ENCODE data around the gene DGKB. TPM values are rescaled to one million over a fixed set of nuclear protein-coding genes. Genes with fewer than 3 reads are reported as not detected.

DGKB gene
- total RNA-seq, 1 experiment from 2014 or later, result not detected

GRCh38 chr7:14766747-14767146 lies 135.8 kb downstream of the DGKB start:
- H3K9me3 ChIP-seq (ENCODE audit: control insufficient read depth, insufficient read depth, low read depth, low read length), result no peaks in the 10 kb centered on the region
- ChIA-PET POLR2A (no interaction called here), CTCF (no interaction called here)
- BruUV-seq (replicated peaks), result no TSS peak
- in situ Hi-C loops (cut with HindIII; ENCODE audit: low pct_unique_long_range_greater_than_20kb, low sequenced_read_pairs), result no loop called here
- DNase-seq (ENCODE audit: low read depth, low spot score) (no peak), ATAC-seq (no peak)
- H3K4me3 ChIP-seq (ENCODE audit: low read depth in 2 of 2, low read length in 2 of 2), result no peak overlapping the region
- intact Hi-C loops (cut with micrococcal nuclease; ENCODE audit: unreplicated experiment), result no loop called here
- no peaks in the 10 kb centered on the region for H3K36me3 ChIP-seq (ENCODE audit: control insufficient read depth, insufficient read depth, low read length)
- H3K4me1 ChIP-seq (ENCODE audit: control insufficient read depth, insufficient read depth, low read length), result no peaks in the 10 kb centered on the region
- H3K27me3 ChIP-seq (ENCODE audit: control insufficient read depth, insufficient read depth, low read length), result no peaks in the 10 kb centered on the region
- TF ChIP-seq SIN3A (IDR thresholded peaks at IDR 0.05; ENCODE audit: borderline replicate concordance, insufficient read depth, low read depth, low read length) (no peak), TCF7L2 (IDR thresholded peaks at IDR 0.05; ENCODE audit: low read depth, low read length) (no peak), POLR2AphosphoS5 (IDR thresholded peaks at IDR 0.05; ENCODE audit: low read depth, low read length) (no peak), CTCF (IDR thresholded peaks at IDR 0.05) (no peak)
- TF ChIP-seq, protein P1, sequence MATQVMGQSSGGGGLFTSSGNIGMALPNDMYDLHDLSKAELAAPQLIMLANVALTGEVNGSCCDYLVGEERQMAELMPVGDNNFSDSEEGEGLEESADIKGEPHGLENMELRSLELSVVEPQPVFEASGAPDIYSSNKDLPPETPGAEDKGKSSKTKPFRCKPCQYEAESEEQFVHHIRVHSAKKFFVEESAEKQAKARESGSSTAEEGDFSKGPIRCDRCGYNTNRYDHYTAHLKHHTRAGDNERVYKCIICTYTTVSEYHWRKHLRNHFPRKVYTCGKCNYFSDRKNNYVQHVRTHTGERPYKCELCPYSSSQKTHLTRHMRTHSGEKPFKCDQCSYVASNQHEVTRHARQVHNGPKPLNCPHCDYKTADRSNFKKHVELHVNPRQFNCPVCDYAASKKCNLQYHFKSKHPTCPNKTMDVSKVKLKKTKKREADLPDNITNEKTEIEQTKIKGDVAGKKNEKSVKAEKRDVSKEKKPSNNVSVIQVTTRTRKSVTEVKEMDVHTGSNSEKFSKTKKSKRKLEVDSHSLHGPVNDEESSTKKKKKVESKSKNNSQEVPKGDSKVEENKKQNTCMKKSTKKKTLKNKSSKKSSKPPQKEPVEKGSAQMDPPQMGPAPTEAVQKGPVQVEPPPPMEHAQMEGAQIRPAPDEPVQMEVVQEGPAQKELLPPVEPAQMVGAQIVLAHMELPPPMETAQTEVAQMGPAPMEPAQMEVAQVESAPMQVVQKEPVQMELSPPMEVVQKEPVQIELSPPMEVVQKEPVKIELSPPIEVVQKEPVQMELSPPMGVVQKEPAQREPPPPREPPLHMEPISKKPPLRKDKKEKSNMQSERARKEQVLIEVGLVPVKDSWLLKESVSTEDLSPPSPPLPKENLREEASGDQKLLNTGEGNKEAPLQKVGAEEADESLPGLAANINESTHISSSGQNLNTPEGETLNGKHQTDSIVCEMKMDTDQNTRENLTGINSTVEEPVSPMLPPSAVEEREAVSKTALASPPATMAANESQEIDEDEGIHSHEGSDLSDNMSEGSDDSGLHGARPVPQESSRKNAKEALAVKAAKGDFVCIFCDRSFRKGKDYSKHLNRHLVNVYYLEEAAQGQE (IDR thresholded peaks at IDR 0.05; ENCODE audit: insufficient read depth in 1 of 2, low read depth in 2 of 2, low read length in 1 of 2), result no peak
- H3K27ac ChIP-seq (ENCODE audit: low read length), result no peak overlapping the region

DNA sequence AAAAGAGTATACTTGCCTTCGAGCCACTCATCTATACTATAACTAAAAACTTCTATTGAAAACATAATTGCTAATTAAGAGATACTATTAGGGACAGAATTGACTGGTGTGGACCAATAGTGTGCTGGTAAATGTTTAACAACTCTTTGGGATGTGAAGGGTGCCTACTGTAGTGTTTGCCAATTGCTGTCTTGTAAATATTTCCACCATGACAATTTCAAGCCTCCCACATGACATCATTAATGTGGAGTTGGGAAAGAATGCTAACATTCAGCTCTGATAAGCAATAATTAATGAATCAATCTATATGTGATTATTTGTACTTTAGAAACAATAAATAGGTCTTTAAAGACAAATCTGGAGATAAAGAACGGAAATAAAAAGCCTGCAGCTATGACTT lies 136.8 kb downstream of the DGKB start:
- intact Hi-C loops (cut with micrococcal nuclease; ENCODE audit: unreplicated experiment) (no loop called here), in situ Hi-C loops (cut with HindIII; ENCODE audit: low pct_unique_long_range_greater_than_20kb, low sequenced_read_pairs) (no loop called here)
- Histone ChIP-seq H3K27ac (ENCODE audit: low read length) (no peak overlapping the region), H3K27me3 (ENCODE audit: control insufficient read depth, insufficient read depth, low read length) (no peaks in the 10 kb centered on the region), H3K4me3 (ENCODE audit: low read depth in 2 of 2, low read length in 2 of 2) (no peak overlapping the region), H3K4me1 (ENCODE audit: control insufficient read depth, insufficient read depth, low read length) (no peaks in the 10 kb centered on the region), H3K36me3 (ENCODE audit: control insufficient read depth, insufficient read depth, low read length) (no peaks in the 10 kb centered on the region), H3K9me3 (ENCODE audit: control insufficient read depth, insufficient read depth, low read depth, low read length) (no peaks in the 10 kb centered on the region)
- ChIA-PET CTCF (no interaction called here), POLR2A (no interaction called here)
- no peak for TF ChIP-seq CTCF (IDR thresholded peaks at IDR 0.05)
- TF ChIP-seq POLR2AphosphoS5 (IDR thresholded peaks at IDR 0.05; ENCODE audit: low read depth, low read length), result no peak
- TF ChIP-seq TCF7L2 (IDR thresholded peaks at IDR 0.05; ENCODE audit: low read depth, low read length), result no peak
- TF ChIP-seq, protein P1 (IDR thresholded peaks at IDR 0.05; ENCODE audit: insufficient read depth in 1 of 2, low read depth in 2 of 2, low read length in 1 of 2), result no peak
- TF ChIP-seq SIN3A (IDR thresholded peaks at IDR 0.05; ENCODE audit: borderline replicate concordance, insufficient read depth, low read depth, low read length), result no peak
- DNase-seq (ENCODE audit: low read depth, low spot score) (no peak), ATAC-seq (no peak)
- no TSS peak for BruUV-seq (replicated peaks)
